ENCODE measurements around the gene OR52A5.
"Not testable (repeated sequence)": the region's sequence is repeated elsewhere in the genome, so short reads cannot be mapped to it uniquely, and the experiment has no call there.

Gene OR52A5

DNA sequence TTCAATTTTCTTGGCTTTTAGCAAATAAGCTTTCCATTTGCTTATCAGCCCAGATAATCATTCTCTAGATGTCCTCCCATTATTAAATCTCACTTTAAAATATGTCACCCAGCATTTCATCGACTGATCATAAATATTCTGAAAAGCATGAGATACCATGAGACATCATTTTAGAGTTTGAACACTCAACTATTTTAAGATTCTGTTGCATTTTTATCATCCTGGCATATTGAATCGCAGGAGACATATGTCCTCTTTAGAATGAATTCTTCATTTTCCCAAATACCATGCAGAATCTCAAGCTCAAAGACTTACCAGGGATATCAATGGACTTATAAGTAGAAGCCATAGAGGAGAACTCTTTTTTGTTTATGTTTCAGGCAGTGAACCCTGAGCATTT, at the start of gene OR52A5:
Gene OR52A5 (minus strand): TSS at position 361 of the 400 bp plus-strand sequence. CDS start 5,714 bp downstream, outside the sequence.
- TF ChIP-seq, protein P1, sequence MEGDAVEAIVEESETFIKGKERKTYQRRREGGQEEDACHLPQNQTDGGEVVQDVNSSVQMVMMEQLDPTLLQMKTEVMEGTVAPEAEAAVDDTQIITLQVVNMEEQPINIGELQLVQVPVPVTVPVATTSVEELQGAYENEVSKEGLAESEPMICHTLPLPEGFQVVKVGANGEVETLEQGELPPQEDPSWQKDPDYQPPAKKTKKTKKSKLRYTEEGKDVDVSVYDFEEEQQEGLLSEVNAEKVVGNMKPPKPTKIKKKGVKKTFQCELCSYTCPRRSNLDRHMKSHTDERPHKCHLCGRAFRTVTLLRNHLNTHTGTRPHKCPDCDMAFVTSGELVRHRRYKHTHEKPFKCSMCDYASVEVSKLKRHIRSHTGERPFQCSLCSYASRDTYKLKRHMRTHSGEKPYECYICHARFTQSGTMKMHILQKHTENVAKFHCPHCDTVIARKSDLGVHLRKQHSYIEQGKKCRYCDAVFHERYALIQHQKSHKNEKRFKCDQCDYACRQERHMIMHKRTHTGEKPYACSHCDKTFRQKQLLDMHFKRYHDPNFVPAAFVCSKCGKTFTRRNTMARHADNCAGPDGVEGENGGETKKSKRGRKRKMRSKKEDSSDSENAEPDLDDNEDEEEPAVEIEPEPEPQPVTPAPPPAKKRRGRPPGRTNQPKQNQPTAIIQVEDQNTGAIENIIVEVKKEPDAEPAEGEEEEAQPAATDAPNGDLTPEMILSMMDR (IDR thresholded peaks at IDR 0.05; ENCODE audit: control insufficient read depth, extremely low read depth, insufficient read depth), result no peak
- H3K4me3 ChIP-seq (ENCODE audit: low read depth, low read length), result no peak within 1 kb of the TSS
- DNase-seq (ENCODE audit: low read depth), result no peak

DNA sequence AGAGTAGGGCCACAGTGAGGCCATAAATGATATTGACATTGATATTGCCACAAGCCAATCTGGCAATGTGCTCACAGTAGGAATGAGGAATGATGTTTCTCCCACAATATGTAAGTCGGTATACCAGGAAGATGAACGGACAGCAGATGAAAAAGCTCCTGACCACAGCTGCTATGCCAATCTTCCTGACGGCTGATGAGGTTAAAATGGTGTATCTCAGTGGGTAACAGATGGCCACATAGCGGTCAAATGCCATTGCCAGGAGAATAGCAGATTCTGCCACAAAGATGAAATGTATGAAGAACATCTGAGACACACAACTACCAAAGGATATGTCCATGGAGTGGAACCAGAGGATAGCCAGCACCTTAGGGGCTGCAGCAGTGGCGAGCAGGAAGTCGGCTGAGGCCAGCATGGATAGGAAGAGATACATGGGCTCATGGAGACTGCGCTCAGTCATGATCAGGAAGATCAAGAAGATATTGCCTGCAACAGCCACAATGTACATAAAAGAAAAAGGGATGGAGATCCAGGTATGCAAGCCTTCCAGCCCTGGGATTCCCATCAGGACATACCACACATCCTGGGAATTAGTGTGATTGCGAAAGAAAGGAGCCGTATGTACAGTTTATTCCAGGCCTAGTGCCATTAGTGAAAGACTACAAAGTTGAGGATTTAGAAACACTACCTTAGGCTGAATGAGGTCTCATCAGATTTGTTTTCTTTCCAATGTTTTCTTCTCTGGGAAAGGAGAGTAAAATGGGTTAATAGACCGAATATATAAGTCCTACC, 40.1 kb upstream of the OR52A5 start:
- no peak for DNase-seq (ENCODE audit: low read depth)
- no peak overlapping the region for H3K4me3 ChIP-seq (ENCODE audit: low read depth, low read length)
- TF ChIP-seq, protein P1 (IDR thresholded peaks at IDR 0.05; ENCODE audit: control insufficient read depth, extremely low read depth, insufficient read depth), result no peak

DNA sequence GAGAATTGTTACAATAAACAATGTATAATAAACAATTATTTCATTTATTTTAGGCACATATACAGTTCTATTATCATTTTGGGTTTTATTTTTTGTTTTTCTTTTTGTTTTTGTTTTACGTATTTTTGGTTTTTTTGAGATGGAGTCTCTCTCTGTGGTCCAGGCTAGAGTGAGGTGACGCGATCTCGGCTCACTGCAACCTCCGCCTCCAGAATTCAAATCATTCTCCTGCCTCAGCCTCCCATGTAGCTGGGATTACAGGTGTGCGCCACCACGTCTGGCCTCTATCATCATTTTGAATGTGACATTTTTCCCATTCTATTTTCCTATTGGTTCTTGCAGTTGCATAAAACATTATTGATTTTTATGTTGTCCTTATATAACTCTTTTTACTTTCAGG, 36.8 kb upstream of the OR52A5 start:
- no peak overlapping the region for H3K4me3 ChIP-seq (ENCODE audit: low read depth, low read length)
- no peak for DNase-seq (ENCODE audit: low read depth)
- TF ChIP-seq, protein P1 (IDR thresholded peaks at IDR 0.05; ENCODE audit: control insufficient read depth, extremely low read depth, insufficient read depth), result no peak

DNA sequence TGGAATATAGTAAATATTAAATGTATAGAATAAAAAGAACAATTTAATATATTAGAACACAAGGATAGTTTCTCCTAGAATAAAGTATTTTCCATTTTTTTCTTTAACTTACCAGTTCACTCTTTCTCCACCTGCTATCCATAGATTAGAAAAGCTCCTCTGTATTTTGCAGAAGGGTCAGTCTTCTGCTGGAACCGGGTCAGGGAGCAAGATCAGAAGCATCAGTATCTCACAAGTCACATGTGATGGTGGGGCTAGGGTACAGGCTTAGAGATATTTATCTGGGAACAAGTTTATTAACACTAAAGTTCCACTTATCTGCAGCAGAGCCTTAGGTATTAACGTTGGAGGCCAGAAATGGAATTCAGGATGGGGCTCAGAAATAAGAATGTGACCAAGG, 33.7 kb upstream of the OR52A5 start:
- no peak for DNase-seq (ENCODE audit: low read depth)
- no peak overlapping the region for H3K4me3 ChIP-seq (ENCODE audit: low read depth, low read length)
- TF ChIP-seq, protein P1 (IDR thresholded peaks at IDR 0.05; ENCODE audit: control insufficient read depth, extremely low read depth, insufficient read depth), result no peak

DNA sequence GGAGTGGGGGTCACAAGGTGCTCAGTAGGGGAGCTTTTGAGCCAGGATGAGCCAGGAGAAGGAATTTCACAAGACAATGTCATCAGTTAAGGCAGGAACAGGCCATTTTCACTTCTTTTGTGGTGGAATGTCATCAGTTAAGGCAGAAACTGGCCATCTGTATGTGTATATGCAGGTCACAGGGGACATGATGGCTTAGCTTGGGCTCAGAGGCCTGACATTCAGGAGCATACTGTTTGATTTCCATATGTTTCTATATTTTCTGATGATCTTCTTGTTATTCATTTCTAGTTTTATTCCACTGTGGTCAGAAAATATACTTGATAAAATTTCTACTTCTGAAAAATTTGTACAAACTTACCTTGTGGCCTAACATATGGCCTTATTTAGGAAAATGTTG, 27.7 kb upstream of the OR52A5 start:
- not testable (repeated sequence) for H3K4me3 ChIP-seq (ENCODE audit: low read depth, low read length); DNase-seq (ENCODE audit: low read depth)

DNA sequence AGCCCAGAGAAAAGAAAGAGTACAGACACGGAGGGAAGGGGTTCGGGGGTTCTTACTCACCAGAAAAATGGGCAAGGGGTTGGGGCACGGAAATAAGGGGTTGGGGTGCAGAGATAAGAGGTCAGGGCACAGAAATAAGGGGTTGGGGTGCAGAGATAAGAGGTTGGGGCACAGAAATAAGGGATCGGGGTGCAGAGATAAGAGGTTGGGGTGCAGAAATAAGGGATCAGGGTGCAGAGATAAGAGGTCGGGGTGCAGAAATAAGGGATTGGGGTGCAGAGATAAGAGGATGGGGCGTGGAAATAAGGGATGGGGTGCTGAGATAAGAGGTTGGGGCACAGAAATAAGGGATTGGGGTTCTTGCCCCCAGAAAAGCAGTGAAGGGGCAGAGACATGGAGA, 26.7 kb upstream of the OR52A5 start:
- DNase-seq (ENCODE audit: low read depth), result not testable (repeated sequence)

DNA sequence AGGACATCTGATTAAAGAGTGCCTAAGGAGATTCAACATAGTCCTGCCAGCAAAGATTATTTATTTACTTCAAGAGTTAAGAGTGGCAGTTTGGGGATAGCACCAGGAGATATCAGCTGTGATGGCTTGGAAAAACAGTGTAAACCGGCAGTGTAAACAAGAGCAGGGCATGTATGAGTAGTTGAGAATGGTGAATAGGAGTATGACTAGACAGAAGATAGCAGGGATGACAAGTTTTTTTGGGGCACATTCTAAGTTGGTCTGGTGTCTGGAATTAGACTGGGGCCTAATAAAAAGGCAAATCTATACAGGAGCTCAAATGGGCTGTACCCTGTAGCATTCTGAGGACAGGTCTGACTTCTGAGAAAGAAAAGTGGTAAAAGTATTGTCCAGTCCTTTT, 22.9 kb upstream of the OR52A5 start:
- not testable (repeated sequence) for DNase-seq (ENCODE audit: low read depth); H3K4me3 ChIP-seq (ENCODE audit: low read depth, low read length)

More for the DNA sequence above, 26.7 kb upstream of the OR52A5 start:
- H3K4me3 ChIP-seq (ENCODE audit: low read depth, low read length), result not testable (repeated sequence)

DNA sequence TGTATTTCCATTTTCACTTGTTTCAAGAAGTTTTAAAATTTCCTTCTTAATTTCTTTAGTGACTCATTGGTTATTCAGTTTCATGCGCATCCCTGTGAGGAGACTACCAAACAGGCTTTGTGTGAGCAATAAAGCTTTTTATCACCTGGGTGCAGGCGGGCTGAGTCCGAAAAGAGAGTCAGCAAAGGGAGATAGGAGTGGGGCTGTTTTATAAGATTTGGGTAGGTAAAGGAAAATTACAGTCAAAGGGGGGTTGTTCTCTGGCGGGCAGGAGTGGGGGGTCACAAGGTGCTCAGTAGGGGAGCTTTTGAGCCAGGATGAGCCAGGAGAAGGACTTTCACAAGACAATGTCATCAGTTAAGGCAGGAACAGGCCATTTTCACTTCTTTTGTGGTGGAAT, 22.1 kb upstream of the OR52A5 start:
- not testable (repeated sequence) for DNase-seq (ENCODE audit: low read depth); H3K4me3 ChIP-seq (ENCODE audit: low read depth, low read length)

DNA sequence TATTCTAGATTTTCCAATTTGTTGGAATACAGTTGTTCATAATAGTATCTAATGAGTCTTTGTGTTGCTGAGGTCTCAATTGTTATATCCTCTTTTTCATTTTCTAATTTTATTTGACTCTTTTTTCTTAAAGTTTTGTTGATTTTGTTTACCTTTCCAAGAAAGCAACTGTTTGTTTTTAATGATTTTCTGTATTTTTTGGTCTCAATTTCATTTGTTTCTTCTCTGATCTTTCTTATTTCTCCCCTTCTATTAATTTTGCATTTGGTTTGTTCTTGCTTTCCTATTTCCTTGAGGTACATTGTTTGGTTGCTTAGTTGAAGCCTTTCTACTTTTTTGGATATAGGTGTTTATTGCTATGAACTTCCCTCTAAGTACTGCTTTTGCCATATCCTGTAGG, 21.6 kb upstream of the OR52A5 start:
- TF ChIP-seq, protein P1 (IDR thresholded peaks at IDR 0.05; ENCODE audit: control insufficient read depth, extremely low read depth, insufficient read depth), result no peak
- H3K4me3 ChIP-seq (ENCODE audit: low read depth, low read length), result no peak overlapping the region

More for the DNA sequence above, 21.6 kb upstream of the OR52A5 start:
- DNase-seq (ENCODE audit: low read depth), result no peak

Measured in LNCaP clone FGC (cell line).